ENCODE measurements around the gene SH2D1B.
"Not testable (repeated sequence)": the region's sequence is repeated elsewhere in the genome, so short reads cannot be mapped to it uniquely, and the experiment has no call there.

The SH2D1B gene

DNA sequence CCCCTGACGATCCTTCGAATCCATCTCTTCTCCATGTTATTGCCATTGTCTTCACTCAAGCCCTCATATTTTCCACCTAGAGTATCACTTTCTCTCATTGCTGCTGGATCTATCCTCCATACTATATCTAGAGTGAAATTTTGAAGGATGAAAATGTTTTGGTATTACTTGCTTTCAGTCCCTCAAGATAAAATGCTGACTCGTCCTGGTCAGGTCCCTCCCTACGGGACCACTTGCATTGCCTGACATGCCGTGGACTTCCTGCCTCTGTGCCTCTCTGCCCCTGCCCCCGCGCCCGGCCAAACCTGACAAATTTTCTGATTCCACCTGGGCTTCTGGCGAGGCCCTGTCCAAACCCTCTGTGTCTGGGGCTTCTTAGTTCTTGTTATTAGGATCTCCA is 58.9 kb downstream of the SH2D1B start:
- 33% methylated on average over 3 of the region's 9 CpGs for WGBS (ENCODE audit: insufficient coverage)
- Histone ChIP-seq H3K9me3 (ENCODE audit: control extremely low read depth in 1 of 5, control insufficient read depth in 4 of 5, insufficient read depth in 2 of 5, low read depth in 1 of 5, low read length in 4 of 5) (no peaks in the 10 kb centered on the region), H3K4me3 (ENCODE audit: control insufficient read depth in 1 of 7, extremely low read depth in 1 of 7, insufficient read depth in 4 of 7, low read depth in 2 of 7, low read length in 6 of 7) (no peak overlapping the region), H3K4me1 (ENCODE audit: control extremely low read depth in 1 of 4, control insufficient read depth in 4 of 4, insufficient read depth in 4 of 4, low read length in 3 of 4) (peaks cover 0 to 38% (median 4%) of the 10 kb centered on the region in 4 experiments), H3K27ac (ENCODE audit: insufficient read depth in 1 of 2, low read depth in 1 of 2, low read length in 2 of 2, poor library complexity in 1 of 2, severe bottlenecking in 2 of 2) (no peak overlapping the region), H3K27me3 (replicated peaks in 2 of 5; ENCODE audit: control insufficient read depth in 4 of 5, insufficient read depth in 5 of 5, low read length in 4 of 5) (no peaks in the 10 kb centered on the region), H3K36me3 (ENCODE audit: control insufficient read depth in 4 of 4, insufficient read depth in 4 of 4, low read length in 3 of 4) (no peaks in the 10 kb centered on the region)
- peak in 2 of 3 donors; percentile 7 to 20 for DNase-seq
- CTCF ChIA-PET: no interaction called here
- POLR2A ChIA-PET: no interaction called here

DNA sequence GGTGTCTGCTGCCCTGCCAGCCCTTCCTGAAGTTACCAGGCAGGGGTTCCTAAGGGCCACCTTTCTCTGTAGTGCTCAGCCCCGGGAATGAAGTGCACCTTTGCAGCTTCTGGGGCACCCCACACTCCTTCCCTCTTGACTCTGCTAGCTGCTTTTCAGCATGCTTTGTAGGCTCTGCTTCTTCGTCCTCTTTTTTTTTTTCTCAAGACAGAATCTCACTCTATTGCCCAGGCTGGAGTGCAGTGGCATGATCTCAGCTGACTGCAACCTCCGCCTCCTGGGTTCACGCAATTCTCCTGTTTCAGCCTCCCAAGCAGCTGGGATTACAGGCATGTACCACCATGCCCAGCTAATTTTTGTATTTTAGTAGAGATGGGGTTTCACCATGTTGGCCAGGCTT is 60.1 kb downstream of the SH2D1B start:
- CTCF ChIA-PET; H3K27me3 ChIP-seq (replicated peaks in 2 of 5; ENCODE audit: control insufficient read depth in 4 of 5, insufficient read depth in 5 of 5, low read length in 4 of 5); H3K27ac ChIP-seq (ENCODE audit: insufficient read depth in 1 of 2, low read depth in 1 of 2, low read length in 2 of 2, poor library complexity in 1 of 2, severe bottlenecking in 2 of 2); H3K36me3 ChIP-seq (ENCODE audit: control insufficient read depth in 4 of 4, insufficient read depth in 4 of 4, low read length in 3 of 4); H3K4me3 ChIP-seq (ENCODE audit: control insufficient read depth in 1 of 7, extremely low read depth in 1 of 7, insufficient read depth in 4 of 7, low read depth in 2 of 7, low read length in 6 of 7); H3K9me3 ChIP-seq (ENCODE audit: control extremely low read depth in 1 of 5, control insufficient read depth in 4 of 5, insufficient read depth in 2 of 5, low read depth in 1 of 5, low read length in 4 of 5): not testable (repeated sequence)
- POLR2A ChIA-PET: interaction anchor here (0.7 kb wide), 1 partner anchor 406 kb away, joined by 3 read pairs; no protein-coding TSS in a partner anchor
- H3K4me1 ChIP-seq (ENCODE audit: control extremely low read depth in 1 of 4, control insufficient read depth in 4 of 4, insufficient read depth in 4 of 4, low read length in 3 of 4): peaks cover 0 to 38% (median 4%) of the 10 kb centered on the region in 4 experiments
- WGBS (ENCODE audit: insufficient coverage): 60% methylated on average over 3 of the region's 4 CpGs
- DNase-seq: peak in 2 of 3 donors; percentile 12 to 14

DNA sequence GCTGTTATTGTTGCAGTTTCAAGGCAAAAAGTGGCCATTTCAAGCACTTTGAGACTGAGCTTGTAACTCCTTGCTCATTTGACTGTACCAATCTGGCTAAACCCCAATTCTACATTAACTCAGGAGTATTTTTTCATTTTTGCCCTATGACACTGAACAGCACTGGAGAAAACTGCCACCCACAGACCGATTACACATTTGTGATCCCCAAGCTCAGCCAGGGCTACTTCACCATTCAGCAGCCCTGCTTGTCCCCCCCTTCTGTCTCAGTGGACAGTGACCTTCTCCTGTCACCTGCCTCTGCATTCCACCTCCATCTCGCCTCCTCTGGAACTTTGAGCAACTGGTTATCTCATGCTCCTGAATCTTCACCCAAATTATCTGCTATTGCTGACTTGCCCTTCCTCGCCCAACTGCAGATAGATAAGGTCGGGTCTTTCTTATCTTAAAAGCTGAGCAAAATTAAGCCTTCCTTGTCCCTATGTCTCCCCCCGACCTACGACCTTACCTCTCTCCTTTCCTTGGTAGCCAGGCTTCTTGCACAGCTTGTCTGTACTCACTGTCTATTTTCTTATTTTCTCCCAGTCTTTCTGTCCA is 60.6 kb downstream of the SH2D1B start:
- H3K9me3 ChIP-seq (ENCODE audit: control extremely low read depth in 1 of 5, control insufficient read depth in 4 of 5, insufficient read depth in 2 of 5, low read depth in 1 of 5, low read length in 4 of 5): no peaks in the 10 kb centered on the region
- no peaks in the 10 kb centered on the region for H3K36me3 ChIP-seq (ENCODE audit: control insufficient read depth in 4 of 4, insufficient read depth in 4 of 4, low read length in 3 of 4)
- H3K4me3 ChIP-seq (ENCODE audit: control insufficient read depth in 1 of 7, extremely low read depth in 1 of 7, insufficient read depth in 4 of 7, low read depth in 2 of 7, low read length in 6 of 7): no peak overlapping the region
- 89% methylated on average over 6 of the region's 6 CpGs for WGBS (ENCODE audit: insufficient coverage)
- no peak overlapping the region for H3K27ac ChIP-seq (ENCODE audit: insufficient read depth in 1 of 2, low read depth in 1 of 2, low read length in 2 of 2, poor library complexity in 1 of 2, severe bottlenecking in 2 of 2)
- POLR2A ChIA-PET: interaction anchor here (0.7 kb wide), 1 partner anchor 405 kb away, joined by 3 read pairs; no protein-coding TSS in a partner anchor
- DNase-seq: no peak
- no peaks in the 10 kb centered on the region for H3K27me3 ChIP-seq (replicated peaks in 2 of 5; ENCODE audit: control insufficient read depth in 4 of 5, insufficient read depth in 5 of 5, low read length in 4 of 5)
- CTCF ChIA-PET: no interaction called here
- peaks cover 0 to 38% (median 4%) of the 10 kb centered on the region in 4 experiments for H3K4me1 ChIP-seq (ENCODE audit: control extremely low read depth in 1 of 4, control insufficient read depth in 4 of 4, insufficient read depth in 4 of 4, low read length in 3 of 4)

DNA sequence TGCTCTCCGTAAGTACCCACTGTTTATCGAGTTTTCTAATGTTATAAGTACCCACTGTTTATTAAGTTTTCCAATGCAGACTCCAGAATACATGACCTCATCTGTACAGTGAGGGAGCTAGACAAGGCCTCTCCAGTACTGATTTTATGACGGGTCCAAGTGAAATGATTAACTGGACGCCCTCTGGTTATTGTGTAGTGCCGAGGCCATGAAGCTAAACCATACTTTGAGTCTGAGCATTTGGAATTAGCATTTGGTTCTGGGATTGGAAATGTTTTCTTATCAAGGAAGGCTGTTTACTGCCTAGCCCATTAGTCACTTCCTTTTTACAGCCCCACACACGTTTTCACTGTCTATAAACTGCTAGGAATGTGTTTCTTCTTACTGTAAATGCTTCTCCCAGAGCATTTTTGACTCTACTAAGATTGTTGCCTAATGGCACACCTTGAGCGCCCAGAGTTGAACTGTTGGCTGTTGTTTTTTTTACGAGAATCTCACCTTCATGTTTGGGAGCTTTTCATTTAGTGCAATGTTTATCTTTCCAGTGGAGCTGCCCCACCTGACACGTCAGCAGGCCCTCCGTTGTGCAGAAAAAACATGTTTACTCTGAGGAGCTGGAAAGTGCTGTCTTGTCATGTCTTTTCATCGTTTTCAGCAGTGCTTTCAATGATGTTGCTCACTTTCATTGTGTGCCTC is 62.2 kb downstream of the SH2D1B start:
- ChIA-PET CTCF (no interaction called here), POLR2A (no interaction called here)
- DNase-seq: no peak
- Histone ChIP-seq H3K36me3 (ENCODE audit: control insufficient read depth in 4 of 4, insufficient read depth in 4 of 4, low read length in 3 of 4) (no peaks in the 10 kb centered on the region), H3K27me3 (replicated peaks in 2 of 5; ENCODE audit: control insufficient read depth in 4 of 5, insufficient read depth in 5 of 5, low read length in 4 of 5) (no peaks in the 10 kb centered on the region), H3K4me1 (ENCODE audit: control extremely low read depth in 1 of 4, control insufficient read depth in 4 of 4, insufficient read depth in 4 of 4, low read length in 3 of 4) (peaks cover 0 to 38% (median 4%) of the 10 kb centered on the region in 4 experiments), H3K4me3 (ENCODE audit: control insufficient read depth in 1 of 7, extremely low read depth in 1 of 7, insufficient read depth in 4 of 7, low read depth in 2 of 7, low read length in 6 of 7) (no peak overlapping the region), H3K9me3 (ENCODE audit: control extremely low read depth in 1 of 5, control insufficient read depth in 4 of 5, insufficient read depth in 2 of 5, low read depth in 1 of 5, low read length in 4 of 5) (no peaks in the 10 kb centered on the region), H3K27ac (ENCODE audit: insufficient read depth in 1 of 2, low read depth in 1 of 2, low read length in 2 of 2, poor library complexity in 1 of 2, severe bottlenecking in 2 of 2) (peak overlapping the region in 1 of 2 experiments; percentile 20)
- 84% methylated on average over 11 of the region's 11 CpGs for WGBS (ENCODE audit: insufficient coverage)

DNA sequence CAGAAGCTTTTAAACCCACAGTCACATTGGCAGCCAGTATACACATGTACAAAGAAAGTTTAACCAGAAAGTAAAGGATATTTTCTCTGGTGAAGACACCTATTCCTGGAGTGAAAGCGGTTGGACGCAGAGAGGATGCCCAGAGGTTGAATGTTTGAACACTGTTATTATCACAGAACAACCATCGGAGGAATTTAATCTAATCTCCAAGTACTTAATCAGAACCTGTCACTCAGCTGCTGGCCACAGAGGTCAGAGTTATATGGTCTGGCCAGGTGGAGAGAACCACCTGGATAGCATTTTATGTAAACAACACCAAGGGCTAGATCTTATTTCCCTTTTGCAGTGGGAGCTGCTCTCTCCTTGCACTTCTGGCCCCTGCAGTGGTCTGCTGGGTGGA is 64.7 kb downstream of the SH2D1B start:
- Histone ChIP-seq H3K4me3 (ENCODE audit: control insufficient read depth in 1 of 7, extremely low read depth in 1 of 7, insufficient read depth in 4 of 7, low read depth in 2 of 7, low read length in 6 of 7) (no peak overlapping the region), H3K9me3 (ENCODE audit: control extremely low read depth in 1 of 5, control insufficient read depth in 4 of 5, insufficient read depth in 2 of 5, low read depth in 1 of 5, low read length in 4 of 5) (no peaks in the 10 kb centered on the region), H3K27me3 (replicated peaks in 2 of 5; ENCODE audit: control insufficient read depth in 4 of 5, insufficient read depth in 5 of 5, low read length in 4 of 5) (no peaks in the 10 kb centered on the region), H3K36me3 (ENCODE audit: control insufficient read depth in 4 of 4, insufficient read depth in 4 of 4, low read length in 3 of 4) (no peaks in the 10 kb centered on the region), H3K27ac (ENCODE audit: insufficient read depth in 1 of 2, low read depth in 1 of 2, low read length in 2 of 2, poor library complexity in 1 of 2, severe bottlenecking in 2 of 2) (no peak overlapping the region), H3K4me1 (ENCODE audit: control extremely low read depth in 1 of 4, control insufficient read depth in 4 of 4, insufficient read depth in 4 of 4, low read length in 3 of 4) (peaks cover 0 to 22% (median 1%) of the 10 kb centered on the region in 4 experiments)
- POLR2A ChIA-PET: no interaction called here
- WGBS (ENCODE audit: insufficient coverage): 0% methylated on average over 1 of the region's 3 CpGs
- DNase-seq: no peak
- CTCF ChIA-PET: interaction anchor here (0.8 to 1.3 kb wide), 2 partner anchors 9 to 10 kb away, joined by 3 read pairs; no protein-coding TSS in a partner anchor
